Measurements from ENCODE around the gene SLC6A17.

GRCh38 chr1:110237386-110238152 is 87.3 kb downstream of the SLC6A17 start:
- TF ChIP-seq POLR2AphosphoS5 (IDR thresholded peaks at IDR 0.05; ENCODE audit: low read depth, low read length) (no peak), POLR2A (IDR thresholded peaks at IDR 0.05; ENCODE audit: low read depth, low read length) (no peak)

All from GM12891 (cell line).